NCI-H774 (cell line): ENCODE measurements around the gene NKX6-2.
"Not testable (repeated sequence)": the region's sequence is repeated elsewhere in the genome, so short reads cannot be mapped to it uniquely, and the experiment has no call there.

Experiments
- DNase-seq: peaks from one replicate; lab custom pipeline; 2025; lab: John Stamatoyannopoulos, UW

The NKX6-2 gene

DNA sequence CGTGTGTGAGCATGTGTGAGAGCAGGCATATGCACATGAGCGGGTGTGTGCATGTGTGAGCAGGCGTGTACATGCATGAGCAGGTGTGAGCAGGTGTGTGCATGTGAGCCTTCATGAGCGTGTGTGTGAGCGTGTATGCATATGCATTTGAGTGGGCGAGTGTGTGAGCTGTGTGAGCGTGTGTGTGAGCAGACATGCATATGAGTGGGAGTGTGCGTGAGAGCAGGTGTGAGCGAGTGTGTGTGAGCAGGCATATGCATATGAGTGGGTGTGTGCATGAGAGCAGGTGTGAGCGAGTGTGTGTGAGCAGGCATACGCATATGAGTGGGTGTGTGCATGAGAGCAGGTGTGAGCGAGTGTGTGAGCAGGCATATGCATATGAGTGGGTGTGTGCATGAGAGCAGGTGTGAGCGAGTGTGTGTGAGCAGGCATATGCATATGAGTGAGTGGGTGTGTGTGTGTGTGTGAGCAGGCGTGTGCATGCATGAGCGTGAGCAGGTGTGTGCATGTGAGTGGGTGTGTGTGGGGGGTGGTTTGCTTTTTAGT lies 30.7 kb downstream of the NKX6-2 start:
- no peak for DNase-seq

DNA sequence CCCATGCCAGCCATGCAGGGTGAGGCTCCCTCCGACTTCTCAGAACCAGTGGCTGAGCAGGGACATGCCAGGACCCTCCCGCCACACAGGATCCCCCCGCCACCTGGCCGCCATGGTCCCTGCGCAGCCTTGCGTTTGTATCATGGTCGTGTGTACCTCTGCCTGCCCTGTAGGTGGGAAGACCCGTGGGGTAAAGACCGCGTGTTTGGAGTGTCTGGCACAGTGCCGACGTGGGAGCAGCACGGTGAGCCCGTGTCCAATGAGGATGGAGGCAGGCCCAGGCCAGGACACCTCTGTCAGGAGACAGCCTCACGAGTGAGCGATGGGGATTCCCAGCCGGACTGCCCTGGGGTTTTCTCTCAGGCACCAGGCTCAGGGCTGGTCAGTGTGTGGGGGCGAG lies 31.9 kb downstream of the NKX6-2 start:
- DNase-seq = no peak

DNA sequence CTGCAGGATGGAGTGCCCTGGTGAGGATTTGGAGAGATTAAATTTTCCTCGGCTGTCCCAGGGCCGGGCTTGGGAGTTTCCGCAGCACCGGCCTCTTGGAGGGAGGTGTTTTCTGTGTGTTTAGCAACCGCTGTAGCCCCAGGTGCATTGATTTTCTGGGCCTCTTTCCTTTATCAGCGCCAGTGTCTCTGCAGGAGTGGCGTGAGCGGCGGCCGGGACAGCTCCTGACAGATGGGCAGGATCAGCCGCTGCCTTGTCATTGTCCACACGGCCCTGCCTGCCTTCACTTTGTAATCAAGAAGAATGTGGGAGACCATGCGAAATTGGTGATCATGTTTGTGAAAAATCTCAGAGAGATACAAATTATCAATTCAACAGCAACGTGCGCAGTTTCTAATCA lies 32.4 kb downstream of the NKX6-2 start:
- no peak for DNase-seq

DNA sequence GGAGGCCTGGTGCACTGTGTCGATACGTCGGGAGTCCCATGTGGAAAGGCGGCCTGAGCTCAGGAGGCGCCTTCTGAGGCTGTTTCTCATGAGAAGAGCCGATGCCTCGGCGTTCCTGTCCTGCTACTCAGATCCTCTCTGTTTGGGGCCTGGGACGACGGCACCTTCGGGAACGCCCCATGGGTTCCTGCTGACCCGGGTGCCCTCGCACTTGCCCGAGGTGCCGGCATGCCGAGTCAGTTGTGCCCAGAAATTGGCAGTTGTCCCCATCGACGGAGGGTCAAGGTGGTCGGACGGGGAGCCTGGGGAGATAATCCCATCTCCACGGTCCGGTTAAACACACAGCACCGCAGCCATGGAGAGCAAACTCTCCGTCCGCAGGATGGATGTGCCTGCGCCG lies 33.0 kb downstream of the NKX6-2 start:
- DNase-seq = no peak

DNA sequence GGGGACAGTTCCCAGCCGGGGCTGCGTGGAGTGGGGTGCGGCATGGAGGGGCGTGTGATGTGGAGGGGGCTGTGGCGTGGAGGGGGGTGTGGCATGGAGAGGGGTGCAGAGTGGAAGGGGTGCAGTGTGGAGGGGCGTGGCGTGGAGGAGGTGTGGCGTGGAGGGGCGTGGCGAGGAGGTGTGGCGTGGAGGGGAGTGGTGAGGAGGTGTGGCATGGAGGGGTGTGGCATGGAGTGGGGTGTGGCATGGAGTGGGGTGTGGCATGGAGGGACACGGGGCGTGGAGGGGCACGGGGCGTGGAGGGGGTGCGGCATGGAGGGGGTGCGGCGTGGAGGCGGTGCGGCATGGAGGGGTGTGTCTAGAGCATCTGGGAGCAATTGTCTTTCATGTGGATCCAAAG lies 33.6 kb downstream of the NKX6-2 start:
- DNase-seq = no peak

GRCh38 chr10:132750936-132751335 lies 35.0 kb downstream of the NKX6-2 start:
- no peak for DNase-seq

DNA sequence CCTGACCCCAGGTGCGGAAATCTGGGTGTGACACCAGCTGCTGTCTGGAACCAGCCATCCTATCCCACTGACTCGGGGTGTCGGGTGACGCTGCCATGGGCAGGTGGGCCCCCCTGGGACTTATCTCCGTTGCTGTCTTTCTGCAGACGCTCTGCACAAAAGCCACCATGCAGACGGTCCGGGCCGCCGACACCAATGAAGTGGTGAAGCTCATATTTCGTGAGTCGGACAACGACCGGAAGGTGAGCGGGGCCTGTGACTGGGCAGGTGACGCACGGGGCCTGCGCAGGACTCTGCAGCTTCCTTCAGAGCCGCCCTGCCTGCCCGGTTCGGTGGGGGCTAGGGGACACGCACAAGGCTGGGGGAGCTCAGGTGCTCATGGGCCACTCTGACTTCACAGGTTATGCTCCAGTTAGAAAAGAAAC lies 36.6 kb downstream of the NKX6-2 start:
- no peak for DNase-seq

- DNase-seq = no peak
These were observed 37.2 kb downstream of the NKX6-2 start for GRCh38 chr10:132748545-132749370.

DNA sequence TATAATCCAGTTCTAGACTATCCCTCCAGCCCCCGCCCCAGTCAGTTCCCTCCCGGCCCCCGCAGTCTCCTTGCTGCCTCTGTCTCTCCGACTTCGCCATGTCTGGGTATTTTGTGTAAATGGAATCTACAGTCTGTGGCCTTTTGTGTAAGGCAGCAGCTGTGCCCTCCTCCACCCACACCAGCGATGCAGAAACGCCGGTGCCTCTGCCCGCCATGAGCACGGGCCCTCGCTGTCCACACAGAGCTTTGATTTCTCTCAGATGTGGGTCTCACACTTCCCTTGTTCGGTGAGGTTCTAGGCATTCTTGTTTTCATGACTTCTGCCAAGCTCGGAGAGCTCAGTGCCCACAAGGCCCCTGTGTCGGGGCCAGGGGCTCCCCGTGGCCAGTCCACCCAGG lies 37.8 kb downstream of the NKX6-2 start:
- DNase-seq = no peak

DNA sequence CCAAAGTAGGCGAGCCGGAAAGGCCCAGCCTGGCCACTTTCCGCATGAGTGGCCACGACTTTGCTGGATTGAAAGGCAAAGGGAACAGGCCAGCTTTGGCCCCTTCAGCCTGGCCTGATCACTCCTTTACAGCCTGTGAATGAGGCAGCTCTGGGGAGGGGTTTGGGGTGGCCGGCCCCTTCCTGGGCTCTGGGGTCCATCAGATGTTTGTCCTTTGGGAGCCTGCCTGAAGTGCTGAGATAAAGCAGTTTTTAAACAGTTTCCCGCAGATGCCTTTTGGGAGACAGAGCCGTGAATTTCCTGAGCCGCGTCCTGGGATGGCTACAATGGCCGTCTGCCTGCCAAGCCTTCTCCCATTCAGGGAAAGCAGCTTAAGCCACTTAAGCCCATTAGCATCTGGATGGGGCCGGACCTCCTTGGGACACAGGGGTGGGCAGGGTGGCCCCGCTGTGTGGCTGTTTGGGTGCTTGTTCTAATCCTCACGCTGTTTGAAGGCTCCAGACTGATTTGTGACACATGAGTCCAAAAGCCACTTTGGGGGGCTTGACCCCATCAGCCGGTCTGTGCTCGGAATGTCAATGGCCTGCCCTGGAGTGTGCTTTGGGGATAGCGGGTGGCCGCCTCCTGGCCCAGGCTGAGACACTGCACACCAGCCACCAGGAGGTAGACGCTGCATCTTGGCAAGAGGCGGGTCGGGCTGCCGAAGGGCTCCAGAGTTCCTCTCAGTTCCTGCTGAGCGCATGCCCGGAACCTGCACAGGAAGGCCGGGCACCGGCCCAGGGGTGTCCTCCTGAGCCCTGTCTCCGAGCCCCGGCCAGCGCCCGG lies 38.9 kb downstream of the NKX6-2 start:
- no peak for DNase-seq

DNA sequence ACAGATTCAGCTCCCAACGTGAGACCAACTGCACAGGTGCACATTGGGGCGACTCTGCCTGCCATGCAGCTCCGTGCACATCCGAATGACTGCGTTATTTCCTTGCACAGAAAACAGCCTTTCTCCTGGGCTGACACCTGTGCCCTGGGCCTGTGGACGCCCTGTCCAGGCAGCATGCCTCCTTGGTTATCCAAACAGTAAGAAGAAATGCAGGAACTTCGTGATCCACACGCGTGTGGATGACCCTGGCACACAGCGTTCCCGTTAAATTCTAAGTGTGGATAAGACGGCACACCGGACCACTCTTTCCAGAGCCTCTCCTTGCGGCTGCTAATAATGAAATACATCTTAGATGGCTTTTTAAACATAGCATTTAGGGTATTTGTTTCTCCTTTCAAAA lies 39.6 kb downstream of the NKX6-2 start:
- no peak for DNase-seq

DNA sequence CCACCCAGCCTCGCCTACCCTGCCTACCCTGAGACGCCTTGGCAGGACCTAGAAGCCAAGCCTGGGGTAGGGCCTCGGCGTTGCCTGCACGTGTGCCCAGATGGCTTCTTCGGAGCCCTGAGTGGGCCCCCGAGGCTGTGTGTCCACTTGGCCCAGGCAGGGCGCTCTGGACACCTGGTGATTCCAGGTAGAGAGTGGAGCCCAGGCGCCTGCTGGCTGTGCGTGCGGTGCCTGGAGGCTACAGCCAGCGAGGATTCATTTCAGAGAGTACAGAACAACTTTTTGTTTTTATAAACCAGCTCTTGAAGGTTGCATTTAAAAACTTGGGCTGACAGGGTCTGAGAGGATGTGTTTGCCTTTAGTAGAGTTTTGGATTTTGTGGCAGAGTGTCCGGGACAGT lies 40.0 kb downstream of the NKX6-2 start:
- DNase-seq = no peak

DNA sequence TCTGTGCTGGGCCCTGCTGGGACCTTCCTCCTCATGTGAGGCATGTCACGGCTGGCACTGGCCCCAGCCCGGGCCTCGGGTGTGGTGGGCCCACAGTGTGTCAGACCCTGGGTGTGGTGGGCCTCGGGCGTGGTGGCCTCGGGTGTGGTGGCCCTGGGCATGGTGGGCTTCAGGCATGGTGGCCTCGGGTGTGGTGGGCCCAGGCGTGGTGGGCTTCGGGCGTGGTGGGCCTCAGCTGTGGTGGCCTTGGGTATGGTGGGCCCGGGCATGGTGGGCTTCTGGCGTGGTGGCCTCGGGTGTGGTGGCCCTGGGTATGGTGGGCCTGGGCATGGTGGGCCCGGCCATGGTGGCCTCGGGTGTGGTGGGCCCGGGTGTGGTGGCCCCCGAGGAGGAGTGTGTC lies 40.4 kb downstream of the NKX6-2 start:
- DNase-seq = no peak

DNA sequence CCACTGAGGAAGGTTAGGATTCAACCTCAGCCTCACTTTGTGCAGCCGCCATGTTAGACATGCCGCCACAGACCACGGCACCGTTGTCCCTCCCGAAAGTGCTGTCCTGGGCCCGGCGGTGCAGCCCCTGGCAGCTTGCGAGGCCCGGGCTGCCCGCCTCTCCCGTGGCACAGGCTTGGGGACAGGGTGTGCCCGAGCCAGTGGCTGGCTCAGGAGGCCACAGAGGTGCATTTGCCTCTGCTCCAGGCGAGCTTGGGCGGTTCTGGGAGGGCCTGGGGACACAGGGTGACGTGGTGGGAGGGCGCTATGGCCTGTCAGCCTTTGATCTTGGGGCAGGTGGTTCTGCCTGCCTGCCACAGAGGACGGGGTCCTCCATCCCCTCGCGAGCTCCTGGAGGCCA lies 41.1 kb downstream of the NKX6-2 start:
- no peak for DNase-seq

DNA sequence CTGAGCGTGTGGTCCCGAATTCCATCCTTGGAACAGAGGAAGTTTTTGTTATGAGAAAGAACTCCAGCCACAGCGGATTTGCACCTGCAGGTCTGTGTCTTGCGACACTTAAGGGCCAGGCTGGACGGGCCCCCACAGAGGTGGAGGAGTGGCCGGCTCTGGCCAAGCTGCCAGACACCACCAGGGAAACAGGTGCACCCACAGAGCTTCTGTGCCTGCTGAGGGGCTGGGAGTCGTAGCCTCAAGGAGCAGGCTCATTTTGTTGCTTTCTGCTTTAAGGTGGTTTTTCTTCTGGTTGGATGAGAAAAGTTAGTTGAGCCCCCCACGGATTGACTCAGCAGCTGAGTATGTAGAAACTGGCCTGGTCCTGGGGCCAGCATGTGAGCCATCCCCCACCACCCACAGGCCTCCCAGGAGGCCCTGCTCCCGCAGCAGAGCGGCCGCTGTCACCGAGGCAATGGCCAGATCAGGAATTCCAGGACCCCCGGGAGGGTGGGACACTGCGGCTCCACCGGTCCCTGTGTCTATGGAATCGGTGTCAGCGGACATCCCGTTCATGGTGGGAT lies 41.9 kb downstream of the NKX6-2 start:
- DNase-seq = no peak

- not testable (repeated sequence) for DNase-seq
These were observed 42.6 kb downstream of the NKX6-2 start for GRCh38 chr10:132743196-132743924.

DNA sequence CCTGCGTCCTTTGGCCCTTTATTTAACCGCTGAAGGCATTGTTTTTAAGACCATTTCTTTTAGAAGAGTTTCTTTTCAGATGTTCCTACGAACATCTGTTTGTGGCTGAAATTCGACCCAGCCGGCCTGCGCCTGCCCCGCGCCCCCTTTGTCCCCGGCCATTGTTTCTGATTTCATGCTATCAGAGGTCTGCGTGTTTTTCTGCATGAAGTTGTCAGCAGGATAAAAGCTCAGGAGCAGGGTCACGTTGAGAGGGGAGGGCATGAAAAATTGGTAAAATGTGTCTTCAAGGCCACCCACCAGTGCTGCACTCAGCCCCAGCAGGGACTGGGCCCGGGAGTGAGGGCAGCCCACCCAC lies 43.1 kb downstream of the NKX6-2 start:
- DNase-seq = no peak

GRCh38 chr10:132742167-132742836 lies 43.6 kb downstream of the NKX6-2 start:
- DNase-seq = no peak

DNA sequence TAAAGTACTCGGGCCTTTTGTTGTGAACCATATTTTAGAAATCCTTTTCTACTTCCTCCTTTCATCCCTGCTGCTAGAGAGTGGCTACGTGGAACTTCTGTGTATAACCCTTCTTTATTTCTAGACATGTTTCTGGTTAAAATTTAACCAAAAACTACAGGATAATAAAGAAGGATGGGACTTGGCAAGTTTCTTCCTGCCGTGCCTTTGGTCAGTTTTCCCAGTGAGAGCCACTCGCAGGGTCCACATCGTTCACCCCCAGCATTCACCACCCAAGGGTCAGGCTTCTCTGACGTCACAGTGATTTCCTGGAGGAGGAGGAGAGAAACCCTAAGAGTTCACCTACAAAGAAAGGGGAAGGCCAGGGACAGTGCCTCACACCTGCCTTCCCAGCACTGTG lies 45.4 kb downstream of the NKX6-2 start:
- no peak for DNase-seq

GRCh38 chr10:132739225-132739613 lies 46.7 kb downstream of the NKX6-2 start:
- no peak for DNase-seq

DNA sequence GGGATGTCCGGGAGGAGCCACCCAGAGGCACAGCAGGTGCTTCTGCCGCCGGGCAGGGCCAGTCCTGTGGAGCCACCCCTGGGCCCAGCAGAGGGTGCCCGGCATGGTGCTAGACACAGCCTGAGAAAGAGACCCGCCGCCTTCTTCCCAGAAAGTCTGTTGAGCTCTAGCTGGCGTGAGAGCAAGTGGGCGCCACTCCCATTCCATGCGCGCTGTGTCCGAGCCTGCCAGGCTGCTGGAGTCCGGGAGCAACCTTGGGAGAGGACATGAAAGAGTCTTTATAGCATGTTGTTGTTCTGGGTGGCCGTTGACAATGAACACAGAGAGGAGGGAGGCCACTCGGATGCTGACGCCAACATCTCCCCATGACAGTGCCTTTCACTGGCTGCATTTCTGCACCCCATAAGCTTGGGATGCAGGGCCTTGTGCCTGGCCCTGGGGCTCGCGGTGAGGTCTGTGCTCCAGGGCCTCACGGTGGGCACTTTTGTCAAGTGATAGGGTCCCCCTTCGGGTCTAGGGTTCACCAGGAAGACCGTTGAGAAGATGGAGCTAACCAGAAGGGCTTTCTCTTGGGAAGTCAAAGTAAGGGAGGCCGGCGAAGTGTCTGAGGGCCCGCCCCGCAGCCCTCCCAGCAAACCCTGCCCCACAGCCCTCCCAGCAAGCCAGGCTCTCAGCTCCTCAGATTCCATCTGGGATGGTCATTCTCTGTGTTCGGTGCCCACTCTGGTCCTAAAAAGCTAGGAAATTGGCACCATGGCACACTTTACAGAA lies 47.3 kb downstream of the NKX6-2 start:
- no peak for DNase-seq
